Stimulated activated CD4-positive, alpha-beta T cell treated with anti-CD3 and anti-CD28 coated beads, Interleukin-15, amount 100 ng/mL, for 1 hour (primary cell): ENCODE measurements around the gene SLC51B.
"Not testable (repeated sequence)": the region's sequence is repeated elsewhere in the genome, so short reads cannot be mapped to it uniquely, and the experiment has no call there.

Experiments used
- DNase-seq, 2 donors: peaks; one replicate each; pipeline ENCODE4 v3.0.0-alpha.2; 2020; ENCODE audit warnings: low read depth in 1 of 2, low spot score in 1 of 2

The SLC51B gene

DNA sequence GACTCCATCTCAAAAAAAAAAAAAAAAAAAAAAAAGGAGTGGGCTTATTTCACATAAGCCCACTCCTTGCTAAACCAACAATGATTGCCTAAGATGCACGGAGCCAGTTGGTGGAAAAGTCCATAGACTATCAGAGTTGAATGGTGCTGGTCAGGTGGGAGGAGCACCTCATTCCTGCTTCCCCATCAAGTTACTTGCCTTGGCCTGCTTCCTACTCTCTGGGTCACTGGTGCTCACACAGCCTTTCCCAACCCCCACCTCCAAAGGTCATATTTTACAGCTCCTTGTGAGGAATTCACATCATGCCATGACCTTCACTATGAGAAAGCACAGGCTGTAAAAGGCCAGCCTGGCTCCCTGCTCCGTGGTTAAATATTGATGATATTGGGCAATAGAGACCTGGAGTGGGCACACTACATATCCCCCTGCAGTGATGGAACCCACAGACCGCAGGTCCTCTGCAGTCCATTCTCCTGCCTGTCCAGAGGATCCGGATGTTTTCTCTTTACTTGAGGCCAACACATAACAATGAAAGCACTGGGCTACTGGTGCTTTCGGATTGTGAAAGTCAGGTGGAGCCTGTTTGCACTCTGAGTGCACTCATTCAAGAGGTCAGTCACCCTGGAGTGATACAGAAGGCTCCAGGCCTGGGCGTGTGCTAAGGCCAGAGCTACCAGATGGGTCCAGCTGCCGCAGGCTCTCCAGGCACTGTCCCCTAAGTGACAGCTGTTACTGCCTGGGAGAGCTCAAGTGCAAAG, at the start of gene SLC51B:
SLC51B (plus strand) TSS at position 664 of the 758 bp plus-strand sequence. CDS start 4,618 bp downstream, outside the sequence.
- no peak for DNase-seq

GRCh38 chr15:64997066-64997465, 48.1 kb upstream of the SLC51B start:
- no peak for DNase-seq

DNA sequence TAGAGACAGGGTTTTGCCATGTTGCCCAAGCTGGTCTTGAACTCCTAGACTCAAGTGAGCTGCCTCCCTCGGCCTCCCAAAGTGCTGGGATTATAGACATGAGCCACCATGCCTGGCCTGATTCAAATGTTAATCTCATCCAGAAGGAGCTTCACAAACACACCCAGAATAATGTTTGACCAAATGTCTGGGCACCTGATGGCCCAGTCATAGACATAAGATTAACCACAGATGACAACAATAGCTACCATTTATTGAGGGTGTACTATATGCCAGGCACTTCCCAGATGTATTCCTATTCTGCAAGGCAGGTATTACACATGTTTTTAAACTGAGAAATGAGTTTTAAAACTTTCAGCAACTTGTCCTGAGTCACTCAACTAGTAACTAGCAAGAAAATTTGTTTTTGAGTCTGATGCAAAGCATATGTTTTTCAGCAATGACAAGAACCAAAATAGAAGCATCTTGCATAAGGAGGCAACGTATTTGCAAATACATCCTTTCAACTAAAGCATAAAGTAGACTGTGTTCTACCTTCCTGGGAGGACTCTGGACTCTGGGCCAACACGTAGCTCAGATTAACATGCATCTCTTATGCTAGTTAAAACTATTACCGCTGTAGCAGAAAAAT, 47.3 kb upstream of the SLC51B start:
- DNase-seq: no peak

GRCh38 chr15:65004993-65005392, 40.2 kb upstream of the SLC51B start:
- no peak for DNase-seq

DNA sequence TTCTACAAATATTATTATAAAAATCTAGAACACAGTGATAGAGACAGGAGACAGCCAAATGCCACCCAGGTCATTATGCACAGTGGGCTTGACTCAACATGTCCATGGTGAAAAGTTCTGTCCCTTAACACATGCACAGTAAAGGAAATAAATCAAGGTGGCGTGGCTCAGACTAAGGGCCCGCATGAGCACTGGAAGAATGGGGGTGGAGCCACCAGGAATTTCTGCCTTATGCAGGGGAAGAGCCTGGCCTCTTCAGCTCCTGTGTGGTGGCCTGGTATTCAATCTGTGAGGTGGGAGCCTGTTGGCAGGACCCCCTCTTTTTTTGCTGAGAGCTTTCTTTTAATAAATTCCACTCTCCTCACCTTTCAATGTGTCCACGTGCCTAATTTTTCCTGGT, 38.3 kb upstream of the SLC51B start:
- DNase-seq: no peak

- DNase-seq: no peak
Observed at GRCh38 chr15:65008983-65009382, 36.2 kb upstream of the SLC51B start.

GRCh38 chr15:65011198-65011597, 34.0 kb upstream of the SLC51B start:
- DNase-seq: not testable (repeated sequence)

GRCh38 chr15:65020419-65020818, 24.8 kb upstream of the SLC51B start:
- DNase-seq: no peak

DNA sequence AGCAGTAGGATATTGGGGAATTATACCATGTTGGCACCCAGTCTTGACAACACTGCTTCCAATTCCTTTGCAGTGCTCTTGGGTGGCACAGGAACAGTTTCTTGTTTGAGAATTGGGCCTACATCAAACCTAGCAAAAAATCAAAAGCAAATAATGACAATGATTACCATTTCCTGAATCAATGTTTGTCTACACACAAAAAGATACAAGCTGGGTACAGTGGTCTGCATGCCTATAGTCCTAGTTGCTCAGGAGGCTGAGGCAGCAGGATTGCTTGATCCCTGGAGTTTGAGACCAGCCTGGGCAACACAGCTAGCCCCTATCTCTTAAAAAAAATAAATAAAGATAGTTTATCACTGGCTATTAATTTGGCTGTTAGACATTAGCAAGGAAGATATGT, 23.7 kb upstream of the SLC51B start:
- DNase-seq: no peak

DNA sequence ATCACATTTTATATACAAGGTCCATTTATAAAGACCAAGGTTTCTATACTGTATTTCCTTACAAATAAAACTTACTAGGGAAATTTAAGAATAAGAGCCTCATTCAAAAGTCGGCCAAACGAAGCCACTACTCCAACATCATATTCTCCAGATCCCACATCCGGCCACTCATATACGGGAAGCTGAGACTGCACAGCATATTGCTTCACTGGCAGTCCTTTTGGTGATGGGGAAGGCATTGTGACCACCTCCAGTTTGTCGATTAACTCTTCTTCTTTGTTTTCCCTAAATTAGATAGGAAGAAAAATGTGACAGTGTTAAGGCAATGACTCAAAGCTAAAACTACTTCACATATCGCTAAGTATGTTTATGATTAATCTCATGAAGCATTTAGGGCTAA, 18.4 kb upstream of the SLC51B start:
- no peak for DNase-seq

DNA sequence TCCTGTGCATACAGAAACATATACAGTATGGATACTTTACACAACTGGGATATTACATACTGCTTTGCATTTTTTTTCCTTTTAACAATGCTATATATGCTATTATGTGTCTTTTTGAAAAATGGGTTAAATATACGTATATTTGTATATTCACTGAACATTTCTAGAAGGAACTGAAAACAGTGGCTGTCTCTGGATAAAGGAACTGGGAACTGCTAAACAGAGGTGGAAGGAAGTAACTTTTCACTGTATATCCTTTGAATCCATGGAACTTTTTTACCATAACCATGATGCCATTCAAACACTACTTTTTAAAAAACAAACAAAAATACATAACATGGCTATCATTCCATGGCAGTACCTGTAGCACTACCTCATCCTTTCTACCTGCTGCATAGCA, 17.6 kb upstream of the SLC51B start:
- DNase-seq: no peak

DNA sequence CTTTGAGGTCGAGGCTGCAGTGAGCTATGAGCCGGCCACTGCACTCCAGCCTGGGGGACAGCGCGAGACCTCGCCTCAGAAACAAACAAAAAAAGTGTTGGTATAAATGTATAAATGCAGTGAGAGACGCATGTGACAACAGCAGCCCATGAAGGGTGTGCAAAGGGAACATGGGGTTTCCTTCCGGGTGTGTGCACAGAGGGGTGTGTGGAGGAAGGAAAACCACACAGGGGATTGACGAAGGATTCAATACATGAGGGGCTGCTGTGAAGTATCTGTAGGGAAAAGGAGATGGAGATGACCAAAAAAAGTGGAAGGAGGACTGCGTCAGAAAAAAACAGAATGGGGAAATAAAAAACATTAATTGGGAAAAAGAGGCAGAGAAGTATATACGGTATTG, 16.8 kb upstream of the SLC51B start:
- DNase-seq: no peak

- DNase-seq: peak; percentile 87 to 95
Observed at GRCh38 chr15:65028921-65029735, 16.1 kb upstream of the SLC51B start, which contains the start of gene MTFMT. Gene MTFMT, minus strand, starts transcription at chr15:65029639. Its CDS starts 26 bp downstream, at chr15:65029613.

GRCh38 chr15:65029736-65030208, 15.4 kb upstream of the SLC51B start:
- no peak for DNase-seq

GRCh38 chr15:65032801-65033537, 12.2 kb upstream of the SLC51B start:
- DNase-seq: no peak

GRCh38 chr15:65033659-65034269, 11.4 kb upstream of the SLC51B start:
- no peak for DNase-seq

DNA sequence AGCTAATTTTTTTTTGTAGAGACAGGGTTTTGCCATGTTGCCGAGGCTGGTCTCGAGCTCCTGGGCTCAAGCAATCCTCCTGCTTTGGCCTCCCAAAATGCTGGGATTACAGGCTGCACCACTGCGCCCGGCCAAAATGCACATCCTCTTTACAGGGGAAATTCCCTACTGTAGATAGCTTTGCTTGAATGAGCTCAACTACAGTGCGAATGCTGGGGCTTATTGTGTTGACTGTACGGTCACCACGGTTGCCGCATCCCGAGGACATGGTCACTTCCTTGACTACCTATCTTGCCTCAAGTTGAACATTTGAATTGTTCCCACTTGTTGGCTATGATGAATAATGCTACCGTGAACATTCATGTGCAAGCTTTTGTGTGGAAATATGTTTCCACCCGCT, 10.5 kb upstream of the SLC51B start:
- no peak for DNase-seq

DNA sequence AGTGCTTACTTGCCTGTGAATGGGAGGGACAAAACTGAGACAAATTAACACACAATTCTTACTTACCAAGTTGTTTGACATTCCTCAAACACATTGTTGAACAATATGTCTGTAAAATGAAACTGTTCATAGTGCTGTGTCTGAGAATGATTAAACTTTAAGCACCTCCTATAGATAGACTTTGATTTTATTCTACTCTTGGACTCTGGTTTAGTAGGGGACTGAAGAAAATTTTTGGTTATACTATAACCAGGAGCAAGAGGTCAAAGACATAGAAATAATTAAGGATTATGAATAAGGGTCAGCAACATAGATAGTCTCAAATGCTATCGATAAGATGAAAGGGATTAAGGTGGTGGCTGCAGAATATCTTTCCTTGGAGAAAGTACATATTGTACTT, 7.9 kb upstream of the SLC51B start:
- no peak for DNase-seq

DNA sequence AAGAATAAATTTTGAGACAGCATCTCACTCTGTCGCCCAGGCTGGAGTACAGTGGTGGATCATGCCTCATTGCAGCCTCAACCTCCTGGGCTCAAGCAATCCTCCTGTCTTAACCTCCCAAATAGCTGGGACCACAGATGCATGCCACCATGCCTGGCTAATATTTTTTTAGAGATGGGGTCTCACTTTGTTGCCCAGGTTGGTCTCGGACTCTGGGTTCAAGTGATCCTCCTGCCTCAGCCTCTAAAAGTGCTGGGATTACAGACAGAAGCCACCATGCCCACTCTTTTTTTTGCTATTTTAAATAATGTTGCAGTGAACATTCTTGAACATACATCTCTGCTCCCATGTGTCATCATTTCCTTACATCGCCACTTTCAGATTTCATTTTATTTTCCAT, 6.8 kb upstream of the SLC51B start:
- no peak for DNase-seq

DNA sequence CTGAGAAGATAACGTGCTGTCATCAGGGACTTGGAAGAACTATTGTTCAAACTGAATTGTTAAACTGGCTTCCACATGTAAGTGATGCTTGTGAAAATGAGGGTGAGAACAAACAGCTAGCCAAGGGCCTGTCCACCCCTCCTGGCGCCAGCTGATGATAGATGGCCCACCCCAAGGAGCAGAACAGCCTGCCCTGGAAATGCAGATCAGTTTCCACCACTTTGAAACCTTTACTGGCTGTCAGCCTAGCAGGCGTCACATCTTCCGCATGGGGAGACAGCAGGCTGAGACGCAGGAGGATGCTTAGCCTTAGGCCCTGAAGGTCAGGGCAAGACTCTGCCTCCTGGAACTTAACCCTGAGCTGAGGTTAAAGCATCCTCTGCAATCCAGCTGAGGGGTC, 6.4 kb upstream of the SLC51B start:
- no peak for DNase-seq

DNA sequence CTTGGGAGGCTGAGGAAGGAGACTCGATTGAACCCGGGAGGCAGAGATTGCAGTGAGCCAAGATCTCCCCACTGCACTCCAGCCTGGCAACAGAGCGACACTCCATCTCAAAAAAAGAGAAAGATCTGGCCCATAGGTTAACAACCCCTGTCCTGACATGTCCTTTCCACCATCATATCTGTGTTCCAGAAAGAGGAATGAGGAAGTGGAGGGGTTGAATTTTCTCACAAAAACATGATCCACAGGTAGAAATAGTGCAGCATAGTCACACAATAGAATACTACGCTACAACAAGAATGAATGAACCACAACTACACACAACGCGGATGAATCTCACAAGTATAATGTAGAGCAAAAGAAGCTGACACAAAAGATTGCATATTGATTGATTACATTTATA, 4.7 kb upstream of the SLC51B start:
- no peak for DNase-seq
